GM19324 (cell line): Measurements from ENCODE around the gene TSC22D3.
"Not testable (repeated sequence)": the region's sequence is repeated elsewhere in the genome, so short reads cannot be mapped to it uniquely, and the experiment has no call there.

Experiments used
- ATAC-seq: cut with Tn5 transposase; IDR thresholded peaks from one replicate; pipeline ENCODE4 v1.9.1; 2021; ENCODE audit warnings: mild to moderate bottlenecking, moderate library complexity; ENCODE audit not compliant: unreplicated experiment, low FRiP score

TSC22D3 gene

GRCh38 chrX:107775734-107776511 is at the start of gene TSC22D3:
TSS of gene TSC22D3 (minus strand) at chrX:107775787. CDS start at chrX:107775419, 368 bp downstream.
- ATAC-seq, result peak; percentile 75

GRCh38 chrX:107823456-107823855 is 47.9 kb upstream of the TSC22D3 start:
- ATAC-seq, result no peak

GRCh38 chrX:107823042-107823441 is 47.5 kb upstream of the TSC22D3 start:
- ATAC-seq, result no peak

- no peak for ATAC-seq
Measured at GRCh38 chrX:107818900-107819521, 43.4 kb upstream of the TSC22D3 start.

GRCh38 chrX:107810053-107810452 is 34.5 kb upstream of the TSC22D3 start:
- ATAC-seq, result not testable (repeated sequence)

GRCh38 chrX:107805179-107805578 is 29.6 kb upstream of the TSC22D3 start:
- no peak for ATAC-seq

- ATAC-seq, result no peak
Measured at GRCh38 chrX:107804427-107804826, 28.8 kb upstream of the TSC22D3 start.

- no peak for ATAC-seq
Measured at GRCh38 chrX:107787827-107788226, 12.2 kb upstream of the TSC22D3 start.

GRCh38 chrX:107780525-107780924 is 4.9 kb upstream of the TSC22D3 start:
- no peak for ATAC-seq

GRCh38 chrX:107777536-107777832 is 1.9 kb upstream of the TSC22D3 start, which contains the start of gene NCBP2L:
TSS of gene NCBP2L (plus strand) at chrX:107777733. CDS start at chrX:107794221, 16,488 bp downstream.
- ATAC-seq, result no peak

- no peak for ATAC-seq
Measured at GRCh38 chrX:107776649-107777535, 1.3 kb upstream of the TSC22D3 start.

- ATAC-seq, result peak; percentile 1
Measured at GRCh38 chrX:107775000-107775733, 420 bp downstream of the TSC22D3 start.

GRCh38 chrX:107773906-107774435 is 1.6 kb downstream of the TSC22D3 start:
- no peak for ATAC-seq

- no peak for ATAC-seq
Measured at GRCh38 chrX:107773206-107773605, 2.4 kb downstream of the TSC22D3 start.

GRCh38 chrX:107769581-107770317 is 5.8 kb downstream of the TSC22D3 start:
- ATAC-seq, result no peak

GRCh38 chrX:107768051-107768450 is 7.5 kb downstream of the TSC22D3 start:
- no peak for ATAC-seq

GRCh38 chrX:107766470-107767150 is 9.0 kb downstream of the TSC22D3 start:
- no peak for ATAC-seq

- no peak for ATAC-seq
Measured at GRCh38 chrX:107764845-107765608, 10.6 kb downstream of the TSC22D3 start.
